K562 (cell line): Measurements from ENCODE around the gene ZP1. TPM values are rescaled to one million over a fixed set of nuclear protein-coding genes. Genes with fewer than 3 reads are reported as not detected.

Experiments
- BCOR ChIP-seq: fragments of 450-650 bp; IDR thresholded peaks from 2 replicates; pipeline ENCODE4 v1.6.1; 2016
- FOXJ3 ChIP-seq: sonication (generic); formaldehyde crosslinking; IDR thresholded peaks from 2 replicates; pipeline ENCODE4 v1.4.0; 2020; ENCODE audit warnings: mild to moderate bottlenecking, missing genetic modification reagents
- GTF2E2 ChIP-seq: fragments of 200-800 bp; sonication (Bioruptor generic); IDR thresholded peaks from 2 replicates; pipeline ENCODE4 v1.6.1; 2016; ENCODE audit warnings: missing genetic modification characterization, missing compliant biosample characterization
- KLF1 ChIP-seq: fragments of 450-650 bp; IDR thresholded peaks from 2 replicates; pipeline ENCODE4 v1.6.1; 2016; ENCODE audit warnings: missing genetic modification characterization, missing compliant biosample characterization
- MTA2 ChIP-seq: fragments of 450-650 bp; IDR thresholded peaks from 2 replicates; pipeline ENCODE4 v1.6.1; 2016; ENCODE audit warnings: low read depth
- NR2C2 ChIP-seq, 2 experiments: fragments of 200-800 bp in 1 of 2; sonication (Bioruptor generic) in 1 of 2; sonication (generic) in 1 of 2; formaldehyde crosslinking in 1 of 2; IDR thresholded peaks; 2 replicates each; pipeline versions ENCODE4 v1.6.1 to v1.8.0; 2016 to 2022; ENCODE audit warnings: mild to moderate bottlenecking in 1 of 2, missing compliant biosample characterization in 1 of 2, missing genetic modification characterization in 1 of 2, missing genetic modification reagents in 1 of 2
- PHTF2 ChIP-seq: fragments of 250-450 bp; sonication (Bioruptor Pico); IDR thresholded peaks from 2 replicates; pipeline ENCODE4 v1.5.0; 2021; ENCODE audit warnings: mild to moderate bottlenecking
- PURB ChIP-seq: sonication (generic); formaldehyde crosslinking; IDR thresholded peaks from 2 replicates; pipeline ENCODE4 v1.9.0; 2021; ENCODE audit warnings: low read depth, mild to moderate bottlenecking, missing genetic modification reagents
- SIN3A ChIP-seq, 2 experiments: fragments of 150-350 bp in 1 of 2; IDR thresholded peaks; 2 replicates each; pipeline ENCODE4 v1.6.1; 2011 to 2016; ENCODE audit warnings: borderline replicate concordance in 2 of 2, low read depth in 2 of 2, low read length in 2 of 2, mild to moderate bottlenecking in 2 of 2, moderate library complexity in 2 of 2; ENCODE audit not compliant: control insufficient read depth in 1 of 2
- SRSF1 ChIP-seq: fragments of 200-400 bp; formaldehyde crosslinking; IDR thresholded peaks from 2 replicates; pipeline ENCODE4 v1.6.1; 2017; ENCODE audit warnings: mild to moderate bottlenecking, low read depth, low read length, moderate library complexity
- TRIM24 ChIP-seq, 2 experiments: fragments of 450-650 bp; IDR thresholded peaks; 2 replicates each; pipeline ENCODE4 v1.6.1; 2016
- polyA plus RNA-seq, 8 experiments: library from polyadenylated mRNA; depleted of rRNA in 4 of 8; stranded (reverse) in 5 of 8; unstranded in 3 of 8; fragments of >200 nt; fragmentation: Nextera tagmentation in 2 of 8; fragmentation: Illumina TruSeq in 1 of 8; extraction: Ambion mirVana in 2 of 8; extraction: Trizol in 1 of 8; gene quantifications; 2 replicates each; pipeline versions ENCODE4 v1.2.1 to v1.2.3, GENCODE V29; 2011 to 2014; ENCODE audit warnings: inconsistent platforms in 1 of 8, missing spikeins in 1 of 8
- total RNA-seq, 7 experiments: library from RNA; depleted of rRNA in 6 of 7; stranded (reverse); fragments of >200 nt in 6 of 7; fragmentation: Illumina TruSeq in 2 of 7; extraction: Trizol in 2 of 7; gene quantifications; 2 replicates each; pipeline versions ENCODE4 v1.2.1 to v1.2.3, GENCODE V29; 2011 to 2021; ENCODE audit warnings: low replicate concordance in 1 of 7
- TF ChIP-seq, protein P1 (sequence below), 2 experiments: fragments of 450-650 bp in 1 of 2; sonication (generic) in 1 of 2; formaldehyde crosslinking in 1 of 2; IDR thresholded peaks; 2 replicates each; pipeline versions ENCODE4 v1.7.1 to v1.9.0; 2016 to 2022; ENCODE audit warnings: inconsistent platforms in 1 of 2, mild to moderate bottlenecking in 1 of 2, missing genetic modification reagents in 1 of 2
- TF ChIP-seq, protein P2 (sequence below), 2 experiments: IDR thresholded peaks in 1 of 2; conservative IDR thresholded peaks in 1 of 2; 2 replicates each; pipeline ENCODE4 v1.6.1; 2016; ENCODE audit warnings: low read depth in 2 of 2, mild to moderate bottlenecking in 1 of 2, missing compliant biosample characterization in 1 of 2, missing genetic modification characterization in 1 of 2, moderate library complexity in 1 of 2

Gene ZP1
- total and polyA plus RNA-seq, 9 of the 15 experiments (the other 6 are each of a cell fraction or from before 2014, with no cell fraction given): 0.11 to 0.15 TPM; not detected in 7

DNA sequence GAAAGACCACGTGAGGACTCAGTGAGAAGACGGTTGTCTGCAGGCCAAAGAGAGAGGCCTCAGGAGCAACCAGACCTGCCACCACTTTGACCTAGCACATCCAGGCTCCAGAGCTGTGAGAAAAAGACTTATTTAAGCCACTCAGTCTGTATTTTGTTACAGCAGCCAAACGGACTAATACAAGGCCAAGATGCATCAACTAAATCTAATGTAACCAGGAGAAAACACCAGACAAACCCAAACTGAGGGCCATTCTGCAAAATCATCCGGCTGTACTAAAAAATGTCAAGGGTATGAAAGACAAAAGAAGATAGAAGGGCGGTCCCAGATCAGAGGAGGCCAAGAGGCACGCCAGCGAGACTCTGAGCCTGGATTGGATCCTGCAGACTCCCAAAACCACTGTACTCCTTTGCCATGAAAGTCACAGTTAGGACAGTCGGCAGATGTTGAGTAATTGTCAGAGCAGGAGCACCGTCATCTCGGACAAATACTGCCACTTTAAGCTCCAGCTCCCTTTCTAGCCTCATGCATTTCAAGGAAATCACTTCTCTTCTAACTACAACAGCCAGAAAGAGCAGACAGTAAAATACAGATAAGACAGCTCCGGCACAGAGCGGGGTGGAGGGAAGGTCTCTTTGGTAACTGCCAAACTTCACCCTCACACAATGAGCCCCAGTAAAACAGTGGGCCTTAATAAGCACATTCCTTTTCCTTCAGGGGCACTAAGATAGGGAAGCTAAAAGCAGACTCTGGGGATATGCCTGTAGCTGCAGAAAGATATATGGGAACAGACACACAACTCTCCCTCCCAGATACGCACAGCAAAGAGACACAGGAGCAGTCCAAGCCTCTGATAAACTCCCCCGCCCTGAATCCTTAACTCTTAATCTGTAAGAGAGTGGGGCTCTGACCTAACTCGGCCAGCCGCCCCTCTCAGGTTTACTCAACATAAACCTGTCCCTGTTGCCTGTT is 3.5 kb upstream of the ZP1 start (continued):
- TF ChIP-seq, protein P1, sequence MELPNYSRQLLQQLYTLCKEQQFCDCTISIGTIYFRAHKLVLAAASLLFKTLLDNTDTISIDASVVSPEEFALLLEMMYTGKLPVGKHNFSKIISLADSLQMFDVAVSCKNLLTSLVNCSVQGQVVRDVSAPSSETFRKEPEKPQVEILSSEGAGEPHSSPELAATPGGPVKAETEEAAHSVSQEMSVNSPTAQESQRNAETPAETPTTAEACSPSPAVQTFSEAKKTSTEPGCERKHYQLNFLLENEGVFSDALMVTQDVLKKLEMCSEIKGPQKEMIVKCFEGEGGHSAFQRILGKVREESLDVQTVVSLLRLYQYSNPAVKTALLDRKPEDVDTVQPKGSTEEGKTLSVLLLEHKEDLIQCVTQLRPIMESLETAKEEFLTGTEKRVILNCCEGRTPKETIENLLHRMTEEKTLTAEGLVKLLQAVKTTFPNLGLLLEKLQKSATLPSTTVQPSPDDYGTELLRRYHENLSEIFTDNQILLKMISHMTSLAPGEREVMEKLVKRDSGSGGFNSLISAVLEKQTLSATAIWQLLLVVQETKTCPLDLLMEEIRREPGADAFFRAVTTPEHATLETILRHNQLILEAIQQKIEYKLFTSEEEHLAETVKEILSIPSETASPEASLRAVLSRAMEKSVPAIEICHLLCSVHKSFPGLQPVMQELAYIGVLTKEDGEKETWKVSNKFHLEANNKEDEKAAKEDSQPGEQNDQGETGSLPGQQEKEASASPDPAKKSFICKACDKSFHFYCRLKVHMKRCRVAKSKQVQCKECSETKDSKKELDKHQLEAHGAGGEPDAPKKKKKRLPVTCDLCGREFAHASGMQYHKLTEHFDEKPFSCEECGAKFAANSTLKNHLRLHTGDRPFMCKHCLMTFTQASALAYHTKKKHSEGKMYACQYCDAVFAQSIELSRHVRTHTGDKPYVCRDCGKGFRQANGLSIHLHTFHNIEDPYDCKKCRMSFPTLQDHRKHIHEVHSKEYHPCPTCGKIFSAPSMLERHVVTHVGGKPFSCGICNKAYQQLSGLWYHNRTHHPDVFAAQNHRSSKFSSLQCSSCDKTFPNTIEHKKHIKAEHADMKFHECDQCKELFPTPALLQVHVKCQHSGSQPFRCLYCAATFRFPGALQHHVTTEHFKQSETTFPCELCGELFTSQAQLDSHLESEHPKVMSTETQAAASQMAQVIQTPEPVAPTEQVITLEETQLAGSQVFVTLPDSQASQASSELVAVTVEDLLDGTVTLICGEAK (IDR thresholded peaks at IDR 0.05): 0 out of 2 replicates have a peak, but pooled peaks have one; percentile 32
- TF ChIP-seq, protein P1 (CRISPR knock-in tag; IDR thresholded peaks at IDR 0.05): no peak
- TF ChIP-seq, protein P2, sequence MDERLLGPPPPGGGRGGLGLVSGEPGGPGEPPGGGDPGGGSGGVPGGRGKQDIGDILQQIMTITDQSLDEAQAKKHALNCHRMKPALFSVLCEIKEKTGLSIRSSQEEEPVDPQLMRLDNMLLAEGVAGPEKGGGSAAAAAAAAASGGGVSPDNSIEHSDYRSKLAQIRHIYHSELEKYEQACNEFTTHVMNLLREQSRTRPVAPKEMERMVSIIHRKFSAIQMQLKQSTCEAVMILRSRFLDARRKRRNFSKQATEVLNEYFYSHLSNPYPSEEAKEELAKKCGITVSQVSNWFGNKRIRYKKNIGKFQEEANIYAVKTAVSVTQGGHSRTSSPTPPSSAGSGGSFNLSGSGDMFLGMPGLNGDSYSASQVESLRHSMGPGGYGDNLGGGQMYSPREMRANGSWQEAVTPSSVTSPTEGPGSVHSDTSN (CRISPR knock-in tag; IDR thresholded peaks at IDR 0.05; ENCODE audit: low read depth): no peak
- TF ChIP-seq, protein P2 (tag; conservative IDR thresholded peaks at IDR 0.05; ENCODE audit: low read depth): peak; percentile 18; the same call in 1 of the 2 replicates
- TF ChIP-seq KLF1 (no peak), NR2C2 (CRISPR knock-in tag; IDR thresholded peaks at IDR 0.05) (no peak), NR2C2 (tag; IDR thresholded peaks at IDR 0.05) (no peak), FOXJ3 (CRISPR knock-in tag) (no peak), PHTF2 (CRISPR knock-in tag) (no peak), MTA2 (peak; percentile 34; the same call in 1 of the 2 replicates), GTF2E2 (no peak), BCOR (peak; percentile 73), SRSF1 (no peak), SIN3A (IDR thresholded peaks at IDR 0.05; ENCODE audit: borderline replicate concordance in 2 of 2, control insufficient read depth in 1 of 2, low read depth in 2 of 2, low read length in 2 of 2) (no peak; a peak in 1 of 4 replicates), TRIM24 (IDR thresholded peaks at IDR 0.05) (peak in 1 of 2 experiments; percentile 5; a peak in 1 of 4 replicates), PURB (CRISPR knock-in tag) (no peak)
